GM12878 (cell line): ENCODE results near the gene CORO7. TPM values are rescaled to one million over a fixed set of nuclear protein-coding genes. Genes with fewer than 3 reads are reported as not detected.

Source experiments
- ATAC-seq: fragments of 200-7000 bp; cut with Tn5 transposase; 3 replicates; pipeline ENCODE4 v1.9.1; 2020; ENCODE audit warnings: mild to moderate bottlenecking, moderate library complexity
- BruUV-seq: library from RNA; stranded (reverse); fragments of 400-500 nt; replicated peaks from 2 replicates; lab custom pipeline; 2021; lab: Mats Ljungman, UMichigan
- CTCF ChIA-PET: fragments of 300-600 bp; sonication (Branson Sonifier 250); formaldehyde crosslinking; extraction: SDS; loops from one replicate; lab custom pipeline; 2021; ENCODE audit warnings: inconsistent platforms; lab: Yijun Ruan, JAX
- POLR2A ChIA-PET: fragments of 350-600 bp; formaldehyde crosslinking; extraction: SDS; loops from one replicate; lab custom pipeline; 2021; ENCODE audit warnings: inconsistent platforms; lab: Charles Lee
- RAD21 ChIA-PET: fragments of 300-600 bp; sonication (Branson Sonifier 250); formaldehyde crosslinking; loops from one replicate; lab custom pipeline; 2023; ENCODE audit warnings: antibody characterized with exemption; ENCODE audit not compliant: unreplicated experiment; lab: Charles Lee
- SMC1A ChIA-PET: fragments of 300-600 bp; sonication (Branson Sonifier 250); formaldehyde crosslinking; loops from one replicate; lab custom pipeline; 2023; ENCODE audit not compliant: unreplicated experiment, uncharacterized antibody; lab: Charles Lee
- DNase-seq: peaks from one replicate; pipeline ENCODE4 v3.0.0-alpha.2; 2011; ENCODE audit warnings: low read depth, low spot score
- FAIRE-seq: peaks from 3 replicates; lab custom pipeline; 2011; peaks lifted over from hg19 to GRCh38; lab: Jason Lieb, UNC
- H2AFZ ChIP-seq: 2 replicates; pipeline ENCODE4 v1.6.0; 2011; ENCODE audit warnings: low read depth, low read length, control low read depth; ENCODE audit not compliant: control insufficient read depth
- H3K27ac ChIP-seq: 2 replicates; pipeline ENCODE4 v1.5.1; 2011; ENCODE audit warnings: control low read depth; ENCODE audit not compliant: control insufficient read depth, insufficient read depth
- H3K27me3 ChIP-seq, 2 experiments: replicated peaks in 1 of 2; 2 replicates each; pipeline versions ENCODE4 v1.6.0 to v1.6.1; 2011; ENCODE audit warnings: low read length in 1 of 2; ENCODE audit not compliant: control insufficient read depth in 2 of 2, insufficient read depth in 2 of 2
- H3K36me3 ChIP-seq, 2 experiments: 2 replicates each; pipeline ENCODE4 v1.5.1; 2011; ENCODE audit warnings: low read length in 1 of 2; ENCODE audit not compliant: control insufficient read depth in 2 of 2, insufficient read depth in 2 of 2
- H3K4me1 ChIP-seq: 2 replicates; pipeline ENCODE4 v1.6.1; 2011; ENCODE audit warnings: mild to moderate bottlenecking, low read length, moderate library complexity, mixed read lengths; ENCODE audit not compliant: control insufficient read depth, insufficient read depth
- H3K4me2 ChIP-seq: 2 replicates; pipeline ENCODE4 v1.6.0; 2011; ENCODE audit warnings: control low read depth; ENCODE audit not compliant: control insufficient read depth, insufficient read depth
- H3K4me3 ChIP-seq: fragments of 200-600 bp; sonication (generic); 2 replicates; pipeline ENCODE4 v1.5.1; 2016
- H3K79me2 ChIP-seq: 2 replicates; pipeline ENCODE4 v1.6.0; 2011; ENCODE audit warnings: low read length; ENCODE audit not compliant: control insufficient read depth, insufficient read depth
- H3K9ac ChIP-seq: 2 replicates; pipeline ENCODE4 v1.8.0; 2011; ENCODE audit warnings: low read length, control low read depth, mixed read lengths; ENCODE audit not compliant: control insufficient read depth, insufficient read depth
- H3K9me3 ChIP-seq: replicated peaks from 3 replicates; pipeline ENCODE4 v1.5.1; 2011; ENCODE audit warnings: mild to moderate bottlenecking, low read length; ENCODE audit not compliant: control insufficient read depth, insufficient read depth
- H4K20me1 ChIP-seq: 2 replicates; pipeline ENCODE4 v1.6.0; 2011; ENCODE audit not compliant: control insufficient read depth, insufficient read depth
- ASH2L ChIP-seq: fragments of 300-600, 200-600 bp; sonication (generic); IDR thresholded peaks from 2 replicates; pipeline ENCODE4 v1.6.1; 2017; ENCODE audit warnings: low read depth, mild to moderate bottlenecking, borderline replicate concordance
- HSF1 ChIP-seq: fragments of 150-350 bp; IDR thresholded peaks from 2 replicates; pipeline ENCODE4 v1.6.1; 2014; ENCODE audit warnings: mild to moderate bottlenecking, low read depth, low read length
- ZBTB40 ChIP-seq: fragments of 450-650 bp; IDR thresholded peaks from 2 replicates; pipeline ENCODE4 v1.6.1; 2016; ENCODE audit warnings: mild to moderate bottlenecking, moderate library complexity, borderline replicate concordance
- ZNF592 ChIP-seq: fragments of 450-650 bp; IDR thresholded peaks from 2 replicates; pipeline ENCODE4 v1.6.1; 2017; ENCODE audit warnings: mild to moderate bottlenecking, moderate library complexity
- WGBS: methylation state at CpG from one replicate; pipeline ENCODE4 v1.1.6; 2016; ENCODE audit warnings: low lambda C conversion rate; ENCODE audit not compliant: insufficient replicate concordance, insufficient coverage; ENCODE audit errors: missing lambda C conversion rate; 5-methylcytosine and 5-hydroxymethylcytosine counted together
- in situ Hi-C: fragments of 300-500 bp; cut with MboI; formaldehyde crosslinking; loops from 9 replicates; pipeline ENCODE4 v1.14.3; 2018; ENCODE audit warnings: mixed read lengths
- intact Hi-C: fragments of 100-400 bp; cut with micrococcal nuclease; formaldehyde crosslinking; loops from one replicate; pipeline ENCODE4 v1.14.2; 2022; ENCODE audit not compliant: unreplicated experiment
- polyA plus RNA-seq, 11 experiments: library from polyadenylated mRNA; depleted of rRNA in 4 of 11; unstranded in 6 of 11; stranded (reverse) in 5 of 11; fragments of >200 nt; fragmentation: Nextera tagmentation in 4 of 11; fragmentation: Illumina TruSeq in 1 of 11; extraction: Ambion mirVana in 4 of 11; extraction: Trizol in 1 of 11; gene quantifications; 1 replicate in 1 of 11; 2 replicates in 10 of 11; pipeline versions ENCODE4 v1.2.1 to v1.2.3, GENCODE V29; 2011 to 2016; ENCODE audit warnings: inconsistent platforms in 2 of 11, missing spikeins in 2 of 11, low read depth in 1 of 11
- total RNA-seq, 4 experiments: library from RNA; depleted of rRNA in 3 of 4; stranded (reverse); fragments of >200 nt in 3 of 4; fragmentation: Illumina TruSeq in 1 of 4; extraction: Trizol in 1 of 4; gene quantifications; 2 replicates each; pipeline versions ENCODE4 v1.2.1 to v1.2.3, GENCODE V29; 2013 to 2021

CORO7 gene
- total and polyA plus RNA-seq, 10 of the 15 experiments (the other 5 are each of a cell fraction or from before 2014, with no cell fraction given) = 0.64 to 89.2 (median 43.7) TPM

- 98% methylated on average over 19 of the region's 20 CpGs for WGBS
- Histone ChIP-seq H3K27ac (no peak overlapping the region), H3K4me3 (no peak overlapping the region), H3K79me2 (no peaks in the 10 kb centered on the region), H3K9me3 (no peaks in the 10 kb centered on the region), H3K9ac (no peak overlapping the region), H3K27me3 (no peaks in the 10 kb centered on the region), H3K4me1 (no peaks in the 10 kb centered on the region), H4K20me1 (no peaks in the 10 kb centered on the region), H3K36me3 (peaks cover 5 to 27% of the 10 kb centered on the region in 2 experiments; a peak in 3 of 4 replicates), H2AFZ (no peak overlapping the region), H3K4me2 (no peak overlapping the region)
- TF ChIP-seq HSF1 (no peak), ASH2L (no peak), ZBTB40 (no peak), ZNF592 (no peak)
- DNase-seq (no peak), FAIRE-seq (no peak), ATAC-seq (no peak)
- in situ Hi-C loops = no loop called here
- no TSS peak for BruUV-seq
- POLR2A ChIA-PET = no interaction called here
- RAD21 ChIA-PET = no interaction called here
- CTCF ChIA-PET = interaction anchor here (1.6 kb wide), 1 partner anchor 17 kb away, joined by 7 read pairs; no protein-coding TSS in a partner anchor
- SMC1A ChIA-PET = interaction anchor here (0.6 kb wide), 1 partner anchor 503 kb away, joined by 3 read pairs; no protein-coding TSS in a partner anchor
- intact Hi-C loops = no loop called here
These were observed 31.2 kb downstream of the CORO7 start for GRCh38 chr16:4385066-4385788.
